HepG2 (cell line): Measurements from ENCODE around the gene OAF. TPM values are rescaled to one million over a fixed set of nuclear protein-coding genes. Genes with fewer than 3 reads are reported as not detected.

Experiments used
- ATAC-seq: fragments of 200-7000 bp; cut with Tn5 transposase; 3 replicates; pipeline ENCODE4 v1.9.1; 2020; ENCODE audit warnings: mild to moderate bottlenecking, moderate library complexity
- BruUV-seq: library from RNA; stranded (reverse); fragments of 400-500 nt; replicated peaks from 2 replicates; lab custom pipeline; 2021; lab: Mats Ljungman, UMichigan
- CTCF ChIA-PET: fragments of 300-600 bp; formaldehyde crosslinking; extraction: SDS; loops from one replicate; lab custom pipeline; 2021; ENCODE audit warnings: low total read pairs, inconsistent platforms, low intra/inter-chr PET ratio; lab: Yijun Ruan, JAX
- POLR2A ChIA-PET: fragments of 350-600 bp; sonication (Branson Sonifier 250); formaldehyde crosslinking; loops from one replicate; lab custom pipeline; 2020; ENCODE audit warnings: antibody characterized with exemption, inconsistent platforms; lab: Yijun Ruan, JAX
- DNase-seq: peaks from one replicate; pipeline ENCODE4 v3.0.0-alpha.2; 2015; ENCODE audit warnings: low spot score
- FAIRE-seq: peaks from 3 replicates; lab custom pipeline; 2011; peaks lifted over from hg19 to GRCh38; lab: Jason Lieb, UNC
- H2AFZ ChIP-seq: one replicate; pipeline ENCODE4 v1.6.1; 2011; ENCODE audit warnings: low read length, inconsistent platforms
- H3K27ac ChIP-seq: fragments of 300-600 bp; 3 replicates; pipeline ENCODE4 v1.8.0; 2011; ENCODE audit warnings: mixed run types, mild to moderate bottlenecking, mixed read lengths, low read length, inconsistent platforms; ENCODE audit not compliant: insufficient read depth; ENCODE audit errors: extremely low read length
- H3K27me3 ChIP-seq, 2 experiments: fragments of 200-600 bp in 1 of 2; 2 replicates in 1 of 2; 3 replicates in 1 of 2; pipeline versions ENCODE4 v1.6.0 to v1.8.0; 2011; ENCODE audit warnings: low read length in 2 of 2, mild to moderate bottlenecking in 2 of 2, moderate library complexity in 2 of 2, inconsistent platforms in 1 of 2; ENCODE audit not compliant: insufficient read depth in 2 of 2, control insufficient read depth in 1 of 2
- H3K36me3 ChIP-seq, 2 experiments: fragments of 200-600 bp in 1 of 2; replicated peaks in 1 of 2; 2 replicates in 1 of 2; 3 replicates in 1 of 2; pipeline versions ENCODE4 v1.5.1 to v1.8.0; 2011; ENCODE audit warnings: low read length in 2 of 2, inconsistent platforms in 1 of 2; ENCODE audit not compliant: insufficient read depth in 2 of 2, control insufficient read depth in 1 of 2
- H3K4me1 ChIP-seq: 2 replicates; pipeline ENCODE4 v1.5.1; 2012; ENCODE audit warnings: low read length, inconsistent platforms; ENCODE audit not compliant: insufficient read depth
- H3K4me2 ChIP-seq: 2 replicates; pipeline ENCODE4 v1.6.0; 2011; ENCODE audit warnings: low read depth, low read length, inconsistent platforms
- H3K4me3 ChIP-seq, 3 experiments: fragments of 200-600 bp in 1 of 3; sonication (generic), shearing (Covaris generic) in 1 of 3; replicated peaks in 1 of 3; 2 replicates each; pipeline ENCODE4 v1.5.1; 2011 to 2016; ENCODE audit warnings: low read length in 3 of 3, inconsistent platforms in 2 of 3, low read depth in 2 of 3, mild to moderate bottlenecking in 2 of 3, control low read depth in 1 of 3, mixed read lengths in 1 of 3; ENCODE audit not compliant: insufficient read depth in 1 of 3
- H3K79me2 ChIP-seq: one replicate; pipeline ENCODE4 v1.6.1; 2011; ENCODE audit warnings: low read length, inconsistent platforms; ENCODE audit not compliant: insufficient read depth
- H3K9ac ChIP-seq: 2 replicates; pipeline ENCODE4 v1.6.0; 2011; ENCODE audit warnings: mild to moderate bottlenecking, low read depth, low read length, inconsistent platforms; ENCODE audit not compliant: insufficient read depth
- H3K9me3 ChIP-seq: 2 replicates; pipeline ENCODE4 v1.5.1; 2012; ENCODE audit warnings: mild to moderate bottlenecking, low read length
- H4K20me1 ChIP-seq: 2 replicates; pipeline ENCODE4 v1.6.0; 2011; ENCODE audit warnings: inconsistent platforms, mild to moderate bottlenecking, low read length, moderate library complexity; ENCODE audit not compliant: insufficient read depth
- AGO2 ChIP-seq: fragments of 200-400 bp; formaldehyde crosslinking; optimal IDR thresholded peaks from 2 replicates; pipeline ENCODE3; 2017; ENCODE audit warnings: mild to moderate bottlenecking, low read depth, low read length, moderate library complexity
- KAT8 ChIP-seq: IDR thresholded peaks from 2 replicates; pipeline ENCODE4 v1.6.1; 2016; ENCODE audit warnings: missing genetic modification reagents, missing compliant biosample characterization
- RAD21 ChIP-seq: fragments of 450-650 bp; formaldehyde crosslinking; IDR thresholded peaks from 2 replicates; pipeline ENCODE4 v1.5.0; 2020; ENCODE audit warnings: mild to moderate bottlenecking
- RBFOX2 ChIP-seq: fragments of 200-400 bp; formaldehyde crosslinking; IDR thresholded peaks from 2 replicates; pipeline ENCODE4 v1.6.1; 2017; ENCODE audit warnings: low read depth, mild to moderate bottlenecking, low read length
- RBM39 ChIP-seq: fragments of 200-400 bp; formaldehyde crosslinking; IDR thresholded peaks from one replicate; pipeline ENCODE4 v1.6.1; 2018; ENCODE audit warnings: antibody characterized with exemption, mild to moderate bottlenecking, low read depth, low read length; ENCODE audit not compliant: poor library complexity, severe bottlenecking
- SIX1 ChIP-seq: sonication (generic); formaldehyde crosslinking; IDR thresholded peaks from 2 replicates; pipeline ENCODE4 v1.4.0; 2020; ENCODE audit warnings: missing genetic modification reagents, borderline replicate concordance
- STAG1 ChIP-seq: sonication (generic); formaldehyde crosslinking; IDR thresholded peaks from 2 replicates; pipeline ENCODE4 v1.4.0; 2020; ENCODE audit warnings: missing genetic modification reagents
- ZBTB33 ChIP-seq: sonication (generic); formaldehyde crosslinking; IDR thresholded peaks from 2 replicates; pipeline ENCODE4 v1.4.0; 2020; ENCODE audit warnings: missing genetic modification reagents
- ZFX ChIP-seq: sonication (generic); formaldehyde crosslinking; IDR thresholded peaks from 2 replicates; pipeline ENCODE4 v1.4.0; 2020; ENCODE audit warnings: mild to moderate bottlenecking, low read depth, missing genetic modification reagents, moderate library complexity
- WGBS: methylation state at CpG from one replicate; pipeline ENCODE4 v1.1.6; 2017; ENCODE audit warnings: low lambda C conversion rate; 5-methylcytosine and 5-hydroxymethylcytosine counted together
- in situ Hi-C: cut with HindIII; loops from 2 replicates; pipeline ENCODE4 v1.10.0; 2017; ENCODE audit warnings: low pct_unique_long_range_greater_than_20kb; ENCODE audit not compliant: extremely low pct_ligation_motif_present
- intact Hi-C: fragments of 100-400 bp; cut with micrococcal nuclease; formaldehyde crosslinking; loops from one replicate; pipeline ENCODE4 v1.10.0; 2022; ENCODE audit not compliant: unreplicated experiment
- polyA plus RNA-seq, 8 experiments: library from polyadenylated mRNA; depleted of rRNA in 3 of 8; stranded (reverse) in 7 of 8; unstranded in 1 of 8; fragments of >200 nt; fragmentation: Illumina TruSeq in 4 of 8; extraction: Trizol in 4 of 8; gene quantifications; 2 replicates each; pipeline versions ENCODE4 v1.2.1 to v1.2.3, GENCODE V29; 2011 to 2016; ENCODE audit warnings: low read depth in 4 of 8, missing spikeins in 1 of 8, mixed read lengths in 1 of 8; ENCODE audit not compliant: insufficient read depth in 1 of 8
- total RNA-seq, 5 experiments: library from RNA; depleted of rRNA; stranded (reverse); fragments of >200 nt; fragmentation: Illumina TruSeq; extraction: Trizol; gene quantifications; 2 replicates each; pipeline ENCODE4 v1.2.3, GENCODE V29; 2016; ENCODE audit warnings: low read depth in 1 of 5
- TF ChIP-seq, protein P1 (sequence below): sonication (generic); formaldehyde crosslinking; IDR thresholded peaks from 2 replicates; pipeline ENCODE4 v1.5.0; 2020; ENCODE audit warnings: mild to moderate bottlenecking, missing genetic modification reagents, moderate library complexity
- TF ChIP-seq, protein P2 (sequence below): sonication (generic); formaldehyde crosslinking; IDR thresholded peaks from 2 replicates; pipeline ENCODE4 v1.5.1; 2020; ENCODE audit warnings: mild to moderate bottlenecking, missing genetic modification reagents, moderate library complexity

Gene OAF
- total and polyA plus RNA-seq, 2 of the 13 experiments (the other 11 are each of a cell fraction or from before 2014, with no cell fraction given): 63.7 to 94.6 TPM

GRCh38 chr11:120228794-120229384, 18.1 kb downstream of the OAF start:
- Histone ChIP-seq H3K4me1 (no peaks in the 10 kb centered on the region), H3K79me2 (no peaks in the 10 kb centered on the region), H3K27ac (no peak overlapping the region), H3K36me3 (peaks cover 10 to 18% of the 10 kb centered on the region in 2 experiments; a peak in 3 of 5 replicates), H4K20me1 (peaks cover 4% of the 10 kb centered on the region; the same call in 1 of the 2 replicates), H2AFZ (no peak overlapping the region), H3K9ac (no peak overlapping the region), H3K9me3 (no peaks in the 10 kb centered on the region), H3K4me2 (no peak overlapping the region), H3K27me3 (peaks cover 0 to 23% of the 10 kb centered on the region in 2 experiments; a peak in 4 of 5 replicates), H3K4me3 (no peak overlapping the region)
- no TSS peak for BruUV-seq
- peak; percentile 68 for ATAC-seq
- WGBS: 83% methylated on average over 7 of the region's 16 CpGs
- intact Hi-C loops: loop anchor here (1.0 kb wide), 1 partner anchor 57 kb away; no protein-coding TSS in a partner anchor
- no peak for DNase-seq
- CTCF ChIA-PET: interaction anchor here (1.8 to 2.6 kb wide), 2 partner anchors 46 to 57 kb away, joined by 5 to 31 read pairs; no protein-coding TSS in a partner anchor
- in situ Hi-C loops: loop anchor here (5.0 kb wide), 1 partner anchor 57 kb away; no protein-coding TSS in a partner anchor
- POLR2A ChIA-PET: interaction anchor here (0.7 to 1.3 kb wide), 2 partner anchors 44 to 48 kb away, joined by 3 to 4 read pairs; no protein-coding TSS in a partner anchor
- FAIRE-seq: no peak
- no peak for TF ChIP-seq KAT8 (CRISPR knock-in tag)
- TF ChIP-seq RBM39: peak; percentile 33
- TF ChIP-seq, protein P1, sequence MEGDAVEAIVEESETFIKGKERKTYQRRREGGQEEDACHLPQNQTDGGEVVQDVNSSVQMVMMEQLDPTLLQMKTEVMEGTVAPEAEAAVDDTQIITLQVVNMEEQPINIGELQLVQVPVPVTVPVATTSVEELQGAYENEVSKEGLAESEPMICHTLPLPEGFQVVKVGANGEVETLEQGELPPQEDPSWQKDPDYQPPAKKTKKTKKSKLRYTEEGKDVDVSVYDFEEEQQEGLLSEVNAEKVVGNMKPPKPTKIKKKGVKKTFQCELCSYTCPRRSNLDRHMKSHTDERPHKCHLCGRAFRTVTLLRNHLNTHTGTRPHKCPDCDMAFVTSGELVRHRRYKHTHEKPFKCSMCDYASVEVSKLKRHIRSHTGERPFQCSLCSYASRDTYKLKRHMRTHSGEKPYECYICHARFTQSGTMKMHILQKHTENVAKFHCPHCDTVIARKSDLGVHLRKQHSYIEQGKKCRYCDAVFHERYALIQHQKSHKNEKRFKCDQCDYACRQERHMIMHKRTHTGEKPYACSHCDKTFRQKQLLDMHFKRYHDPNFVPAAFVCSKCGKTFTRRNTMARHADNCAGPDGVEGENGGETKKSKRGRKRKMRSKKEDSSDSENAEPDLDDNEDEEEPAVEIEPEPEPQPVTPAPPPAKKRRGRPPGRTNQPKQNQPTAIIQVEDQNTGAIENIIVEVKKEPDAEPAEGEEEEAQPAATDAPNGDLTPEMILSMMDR: peak; percentile 65
- TF ChIP-seq RBFOX2: peak; percentile 46; the same call in 1 of the 2 replicates
- no peak for TF ChIP-seq SIX1 (CRISPR knock-in tag)
- TF ChIP-seq RAD21 (CRISPR knock-in tag): peak; percentile 30
- peak; percentile 82 for TF ChIP-seq AGO2
- peak; percentile 88 for TF ChIP-seq ZBTB33 (CRISPR knock-in tag)
- TF ChIP-seq, protein P2, sequence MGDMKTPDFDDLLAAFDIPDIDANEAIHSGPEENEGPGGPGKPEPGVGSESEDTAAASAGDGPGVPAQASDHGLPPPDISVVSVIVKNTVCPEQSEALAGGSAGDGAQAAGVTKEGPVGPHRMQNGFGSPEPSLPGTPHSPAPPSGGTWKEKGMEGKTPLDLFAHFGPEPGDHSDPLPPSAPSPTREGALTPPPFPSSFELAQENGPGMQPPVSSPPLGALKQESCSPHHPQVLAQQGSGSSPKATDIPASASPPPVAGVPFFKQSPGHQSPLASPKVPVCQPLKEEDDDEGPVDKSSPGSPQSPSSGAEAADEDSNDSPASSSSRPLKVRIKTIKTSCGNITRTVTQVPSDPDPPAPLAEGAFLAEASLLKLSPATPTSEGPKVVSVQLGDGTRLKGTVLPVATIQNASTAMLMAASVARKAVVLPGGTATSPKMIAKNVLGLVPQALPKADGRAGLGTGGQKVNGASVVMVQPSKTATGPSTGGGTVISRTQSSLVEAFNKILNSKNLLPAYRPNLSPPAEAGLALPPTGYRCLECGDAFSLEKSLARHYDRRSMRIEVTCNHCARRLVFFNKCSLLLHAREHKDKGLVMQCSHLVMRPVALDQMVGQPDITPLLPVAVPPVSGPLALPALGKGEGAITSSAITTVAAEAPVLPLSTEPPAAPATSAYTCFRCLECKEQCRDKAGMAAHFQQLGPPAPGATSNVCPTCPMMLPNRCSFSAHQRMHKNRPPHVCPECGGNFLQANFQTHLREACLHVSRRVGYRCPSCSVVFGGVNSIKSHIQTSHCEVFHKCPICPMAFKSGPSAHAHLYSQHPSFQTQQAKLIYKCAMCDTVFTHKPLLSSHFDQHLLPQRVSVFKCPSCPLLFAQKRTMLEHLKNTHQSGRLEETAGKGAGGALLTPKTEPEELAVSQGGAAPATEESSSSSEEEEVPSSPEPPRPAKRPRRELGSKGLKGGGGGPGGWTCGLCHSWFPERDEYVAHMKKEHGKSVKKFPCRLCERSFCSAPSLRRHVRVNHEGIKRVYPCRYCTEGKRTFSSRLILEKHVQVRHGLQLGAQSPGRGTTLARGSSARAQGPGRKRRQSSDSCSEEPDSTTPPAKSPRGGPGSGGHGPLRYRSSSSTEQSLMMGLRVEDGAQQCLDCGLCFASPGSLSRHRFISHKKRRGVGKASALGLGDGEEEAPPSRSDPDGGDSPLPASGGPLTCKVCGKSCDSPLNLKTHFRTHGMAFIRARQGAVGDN (CRISPR knock-in tag): peak; percentile 39
- peak; percentile 7; the same call in 1 of the 2 replicates for TF ChIP-seq STAG1
- TF ChIP-seq ZFX (CRISPR knock-in tag): 0 out of 2 replicates have a peak, but pooled peaks have one; percentile 30
